Esophagus squamous epithelium (tissue), 5 donors: ENCODE measurements around the gene CCDC73. TPM values are rescaled to one million over a fixed set of nuclear protein-coding genes. Genes with fewer than 3 reads are reported as not detected.

ENCODE experiments used
- DNase-seq: peaks from one replicate; lab custom pipeline; 2025; lab: John Stamatoyannopoulos, UW
- H3K27ac ChIP-seq, 4 donors: fragments of 200-600 bp; sonication (generic); one replicate each; pipeline ENCODE4 v1.5.1; 2016 to 2019; ENCODE audit warnings: mild to moderate bottlenecking in 1 of 4
- H3K27me3 ChIP-seq, 4 donors: fragments of 200-600 bp; sonication (generic); 1 replicate in 3 of 4; 2 replicates in 1 of 4; pipeline versions ENCODE4 v1.5.1 to v1.6.0; 2017 to 2021; ENCODE audit warnings: antibody characterized with exemption in 1 of 4
- H3K36me3 ChIP-seq, 3 donors: fragments of 200-600 bp; sonication (generic); one replicate each; pipeline ENCODE4 v1.5.1; 2016 to 2019
- H3K4me1 ChIP-seq, 3 donors: fragments of 200-600 bp; sonication (generic); one replicate each; pipeline ENCODE4 v1.5.1; 2017 to 2019
- H3K4me3 ChIP-seq, 4 donors: fragments of 200-600 bp; sonication (generic); 1 replicate in 3 of 4; 2 replicates in 1 of 4; pipeline ENCODE4 v1.5.1; 2016 to 2019; ENCODE audit warnings: mild to moderate bottlenecking in 2 of 4, moderate library complexity in 1 of 4
- H3K9me3 ChIP-seq, 3 donors: fragments of 200-600 bp; sonication (generic); one replicate each; pipeline ENCODE4 v1.5.1; 2016 to 2019
- CTCF ChIP-seq, 6 experiments: fragments of 450-650 bp in 4 of 6; fragments of 200-600 bp in 2 of 6; sonication (generic) in 2 of 6; IDR thresholded peaks; one replicate each; pipeline ENCODE4 v1.5.1; 2016 to 2019; ENCODE audit warnings: antibody characterized with exemption in 6 of 6, mild to moderate bottlenecking in 4 of 6, moderate library complexity in 4 of 6
- POLR2A ChIP-seq, 4 donors: fragments of 450-650 bp; IDR thresholded peaks; one replicate each; pipeline ENCODE4 v1.6.1; 2017; ENCODE audit warnings: antibody characterized with exemption in 4 of 4, mild to moderate bottlenecking in 4 of 4, moderate library complexity in 3 of 4
- WGBS, 2 donors: methylation state at CpG; one replicate each; pipeline ENCODE4 v1.1.5; 2018; 5-methylcytosine and 5-hydroxymethylcytosine counted together
- intact Hi-C: fragments of 100-400 bp; cut with DNase I; formaldehyde crosslinking; loops from one replicate; pipeline ENCODE4 v1.15.0; 2022
- total RNA-seq, 4 donors: library from RNA; depleted of rRNA; stranded (reverse); fragments of >200 nt; gene quantifications; one replicate each; pipeline ENCODE4 v1.1.0, GENCODE V29; 2016
- donor health status: DM: yes; HTN: yes; CAD: no.

CCDC73 gene
- total RNA-seq, 4 donors from 2014 or later = 0.18 TPM; not detected in 3

- 100% methylated on average over 2 of the region's 6 CpGs; no CpG with 5 or more reads in 1 of the 2 donors for WGBS, 2 donors
- DNase-seq = no peak
- no peaks in the 10 kb centered on the region for H3K36me3 ChIP-seq
- TF ChIP-seq CTCF (IDR thresholded peaks at IDR 0.05) = no peak
- TF ChIP-seq POLR2A (IDR thresholded peaks at IDR 0.05) = no peak
- H3K4me3 ChIP-seq = no peak overlapping the region
- H3K4me1 ChIP-seq = no peaks in the 10 kb centered on the region
- intact Hi-C loops = no loop called here
- H3K27me3 ChIP-seq = peaks cover 0 to under 1% (median 0%) of the 10 kb centered on the region in 4 donors
- peaks cover 0 to 6% (median 0%) of the 10 kb centered on the region in 3 donors for H3K9me3 ChIP-seq
- H3K27ac ChIP-seq = no peak overlapping the region
These were observed 90.2 kb downstream of the CCDC73 start for GRCh38 chr11:32704261-32704660.

GRCh38 chr11:32701616-32702015 is 92.8 kb downstream of the CCDC73 start:
- TF ChIP-seq POLR2A (IDR thresholded peaks at IDR 0.05) = no peak
- no peak for TF ChIP-seq CTCF (IDR thresholded peaks at IDR 0.05)
- intact Hi-C loops = no loop called here
- H3K9me3 ChIP-seq = peaks cover 0 to 6% (median 0%) of the 10 kb centered on the region in 3 donors
- H3K27me3 ChIP-seq = no peaks in the 10 kb centered on the region
- no peak overlapping the region for H3K4me3 ChIP-seq
- no peaks in the 10 kb centered on the region for H3K36me3 ChIP-seq
- WGBS, 2 donors = 87 to 93% methylated on average over 1 of the region's 1 CpG
- DNase-seq = no peak
- H3K4me1 ChIP-seq = no peaks in the 10 kb centered on the region
- no peak overlapping the region for H3K27ac ChIP-seq

DNA sequence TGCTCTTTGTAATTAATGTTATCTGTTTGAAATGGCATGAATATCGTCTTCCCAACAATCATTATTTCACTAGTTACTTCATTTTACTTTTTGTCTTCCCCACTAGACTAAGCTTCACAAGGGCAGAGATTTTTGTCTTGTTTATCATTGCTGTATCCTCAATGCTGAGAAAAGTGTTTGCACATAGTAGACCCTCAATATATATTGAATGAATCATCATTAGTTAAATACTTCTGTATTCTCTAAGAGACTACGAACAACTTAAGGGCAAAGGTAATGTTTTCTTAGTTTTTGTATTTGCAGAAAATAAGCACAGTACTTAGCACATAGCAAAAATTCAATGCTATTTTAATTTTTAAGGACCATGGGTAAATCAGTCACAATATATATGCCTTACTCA is 95.9 kb downstream of the CCDC73 start:
- TF ChIP-seq CTCF (IDR thresholded peaks at IDR 0.05) = no peak
- no peak for TF ChIP-seq POLR2A (IDR thresholded peaks at IDR 0.05)
- Histone ChIP-seq H3K9me3 (no peaks in the 10 kb centered on the region), H3K27ac (no peak overlapping the region), H3K27me3 (no peaks in the 10 kb centered on the region), H3K36me3 (no peaks in the 10 kb centered on the region), H3K4me3 (no peak overlapping the region), H3K4me1 (no peaks in the 10 kb centered on the region)
- DNase-seq = no peak
- intact Hi-C loops = no loop called here
- 51 to 55% methylated on average over 2 of the region's 2 CpGs for WGBS, 2 donors

- WGBS, 2 donors = 47 to 84% methylated on average over 1 of the region's 1 CpG
- no peak overlapping the region for H3K4me3 ChIP-seq
- H3K27me3 ChIP-seq = no peaks in the 10 kb centered on the region
- peaks cover 0 to 8% (median 4%) of the 10 kb centered on the region in 3 donors for H3K9me3 ChIP-seq
- intact Hi-C loops = no loop called here
- TF ChIP-seq CTCF (IDR thresholded peaks at IDR 0.05) (no peak), POLR2A (IDR thresholded peaks at IDR 0.05) (no peak)
- no peak overlapping the region for H3K27ac ChIP-seq
- no peaks in the 10 kb centered on the region for H3K36me3 ChIP-seq
- no peaks in the 10 kb centered on the region for H3K4me1 ChIP-seq
- DNase-seq = no peak
These were observed 123.4 kb downstream of the CCDC73 start for GRCh38 chr11:32671051-32671450.

DNA sequence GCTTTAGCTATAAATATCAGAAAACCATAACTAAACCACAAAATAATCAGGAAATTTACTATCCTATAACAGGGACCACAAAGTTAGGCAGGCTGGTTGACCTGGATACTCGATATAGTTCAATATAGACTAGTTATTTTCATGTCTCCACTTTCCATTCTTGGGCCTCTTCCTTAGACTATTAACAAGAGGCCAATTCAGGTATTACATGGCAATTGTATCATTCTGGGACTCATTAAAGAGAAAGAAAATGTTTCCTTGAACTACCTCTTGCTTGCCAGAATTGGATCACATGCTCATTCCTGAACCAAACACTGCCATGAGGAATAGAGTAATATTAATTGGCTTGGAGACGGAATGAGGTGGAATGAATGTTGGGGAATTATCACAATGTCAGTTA is 134.8 kb downstream of the CCDC73 start:
- intact Hi-C loops = no loop called here
- Histone ChIP-seq H3K4me1 (no peaks in the 10 kb centered on the region), H3K27me3 (no peaks in the 10 kb centered on the region), H3K27ac (no peak overlapping the region), H3K36me3 (no peaks in the 10 kb centered on the region), H3K4me3 (no peak overlapping the region), H3K9me3 (no peaks in the 10 kb centered on the region)
- no peak for TF ChIP-seq POLR2A (IDR thresholded peaks at IDR 0.05)
- TF ChIP-seq CTCF (IDR thresholded peaks at IDR 0.05) = no peak
- 74 to 76% methylated on average over 2 of the region's 2 CpGs for WGBS, 2 donors
- DNase-seq = no peak
